Natural killer cell (primary cell): ENCODE measurements around the gene TMEM132D. TPM values are rescaled to one million over a fixed set of nuclear protein-coding genes. Genes with fewer than 3 reads are reported as not detected.

ENCODE experiments used
- ATAC-seq, 3 donors: fragments of 150-1000 bp in 2 of 3; fragments of 200-7000 bp in 1 of 3; cut with Tn5 transposase; 1 replicate in 1 of 3; 2 replicates in 2 of 3; pipeline ENCODE4 v1.10.0; 2021; ENCODE audit warnings: mild to moderate bottlenecking in 2 of 3, moderate library complexity in 2 of 3
- DNase-seq, 2 donors: peaks; one replicate each; pipeline versions ENCODE4 v3.0.0 to v3.0.0-alpha.2; 2013 to 2021; ENCODE audit warnings: mixed read lengths in 1 of 2
- H3K27ac ChIP-seq: one replicate; pipeline ENCODE4 v1.5.1; 2013; ENCODE audit warnings: mild to moderate bottlenecking, low read length
- H3K27me3 ChIP-seq: one replicate; pipeline ENCODE4 v1.6.1; 2013; ENCODE audit warnings: low read length; ENCODE audit not compliant: control insufficient read depth, insufficient read depth
- H3K36me3 ChIP-seq: one replicate; pipeline ENCODE4 v1.6.1; 2013; ENCODE audit warnings: low read length; ENCODE audit not compliant: control insufficient read depth, insufficient read depth
- H3K4me1 ChIP-seq: one replicate; pipeline ENCODE4 v1.6.1; 2013; ENCODE audit warnings: low read length; ENCODE audit not compliant: control insufficient read depth, insufficient read depth
- H3K4me3 ChIP-seq: one replicate; pipeline ENCODE4 v1.5.1; 2013; ENCODE audit warnings: low read length
- H3K9me3 ChIP-seq: one replicate; pipeline ENCODE4 v1.6.1; 2013; ENCODE audit warnings: low read length; ENCODE audit not compliant: control insufficient read depth, insufficient read depth
- H3K27ac Mint-ChIP-seq, 2 donors: one replicate each; pipeline ENCODE4 v1.8.0; 2022; ENCODE audit warnings: mild to moderate bottlenecking in 2 of 2, mixed read lengths in 2 of 2, moderate library complexity in 1 of 2
- H3K27me3 Mint-ChIP-seq, 2 donors: one replicate each; pipeline ENCODE4 v1.8.0; 2022; ENCODE audit warnings: low read depth in 2 of 2, mixed read lengths in 2 of 2
- H3K36me3 Mint-ChIP-seq: one replicate; pipeline ENCODE4 v1.8.0; 2022; ENCODE audit warnings: mixed read lengths
- H3K4me1 Mint-ChIP-seq, 2 donors: one replicate each; pipeline ENCODE4 v1.8.0; 2022; ENCODE audit warnings: mixed read lengths in 2 of 2
- H3K4me3 Mint-ChIP-seq: one replicate; pipeline ENCODE4 v1.8.0; 2022; ENCODE audit warnings: mild to moderate bottlenecking, moderate library complexity, mixed read lengths
- H3K9me3 Mint-ChIP-seq, 2 donors: one replicate each; pipeline ENCODE4 v1.8.0; 2022; ENCODE audit warnings: mixed read lengths in 2 of 2
- CTCF ChIP-seq: fragments of 200-600 bp; IDR thresholded peaks from one replicate; pipeline ENCODE4 v1.8.0; 2022; ENCODE audit warnings: antibody characterized with exemption
- WGBS: methylation state at CpG from one replicate; pipeline ENCODE4 v1.1.7; 2013; ENCODE audit warnings: missing lambda C conversion rate; ENCODE audit not compliant: insufficient coverage; 5-methylcytosine and 5-hydroxymethylcytosine counted together
- intact Hi-C: fragments of 100-400 bp; cut with micrococcal nuclease; formaldehyde crosslinking; loops from one replicate; pipeline ENCODE4 v1.14.2; 2022
- total RNA-seq, 4 donors: library from RNA; stranded (reverse); fragments of 120-200 nt in 1 of 4; gene quantifications; one replicate each; pipeline versions ENCODE4 v1.2.3 to v1.2.4, GENCODE V29; 2013 to 2022

The TMEM132D gene
- total RNA-seq, 3 donors from 2014 or later (not counting 1 experiment from before 2014, with no cell fraction given) = not detected

- Histone ChIP-seq H3K9me3 (peaks cover 2% of the 10 kb centered on the region), H3K36me3 (no peaks in the 10 kb centered on the region), H3K27ac (no peak overlapping the region), H3K27me3 (no peaks in the 10 kb centered on the region), H3K4me3 (no peak overlapping the region), H3K4me1 (no peaks in the 10 kb centered on the region)
- no peaks in the 10 kb centered on the region for H3K36me3 Mint-ChIP-seq
- no peak for TF ChIP-seq CTCF
- 80% methylated on average over 3 of the region's 3 CpGs for WGBS
- H3K4me3 Mint-ChIP-seq = no peak overlapping the region
- H3K9me3 Mint-ChIP-seq = peaks cover 0 to 2% of the 10 kb centered on the region in 2 donors
- no peaks in the 10 kb centered on the region for H3K4me1 Mint-ChIP-seq
- H3K27ac Mint-ChIP-seq = no peak overlapping the region
- ATAC-seq (no peak), DNase-seq (no peak)
- H3K27me3 Mint-ChIP-seq = peaks cover 0 to 3% of the 10 kb centered on the region in 2 donors
- intact Hi-C loops = no loop called here
Observed at GRCh38 chr12:129538137-129538536, 365.7 kb downstream of the TMEM132D start.

DNA sequence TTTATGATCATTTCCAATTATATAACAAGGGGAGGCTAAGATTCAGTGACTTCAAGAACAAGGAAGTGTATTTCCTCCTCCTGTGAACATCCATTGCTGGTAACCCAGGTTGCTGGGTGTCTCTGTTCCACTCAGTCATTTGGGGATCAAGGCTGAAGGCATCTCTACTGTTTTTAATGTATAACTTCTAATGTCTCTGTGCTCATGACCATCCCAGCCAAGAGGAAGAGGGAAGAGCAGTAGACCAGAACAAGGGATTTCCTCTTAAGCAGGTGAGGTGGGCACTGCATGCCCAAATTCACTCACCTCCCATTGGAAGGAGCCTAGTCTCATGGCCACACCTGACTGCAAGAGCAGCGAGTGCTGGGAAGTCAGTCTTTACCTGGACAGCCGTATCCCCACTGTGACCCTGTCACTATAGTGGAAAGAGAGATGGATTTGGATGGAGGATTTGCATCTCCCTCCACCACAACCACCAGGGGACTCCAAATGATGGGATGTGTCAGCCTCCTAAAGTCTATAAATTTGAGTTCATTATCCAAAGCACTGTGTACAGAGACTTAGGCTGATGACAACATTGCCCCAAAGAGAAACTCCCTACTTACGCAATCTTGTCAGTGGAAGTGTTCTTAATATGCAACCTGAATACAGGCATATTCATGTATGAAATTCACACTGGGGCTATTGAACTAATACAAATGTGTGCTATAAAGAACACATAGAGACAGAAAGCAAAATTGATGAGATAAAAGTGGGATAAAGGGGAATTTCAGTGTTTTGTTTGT, 368.7 kb downstream of the TMEM132D start:
- ATAC-seq = no peak
- Mint-ChIP-seq H3K36me3 (no peaks in the 10 kb centered on the region), H3K4me3 (no peak overlapping the region), H3K27me3 (peaks cover 0 to 7% of the 10 kb centered on the region in 2 donors), H3K27ac (no peak overlapping the region), H3K9me3 (no peaks in the 10 kb centered on the region), H3K4me1 (no peaks in the 10 kb centered on the region)
- no peak for DNase-seq
- intact Hi-C loops = no loop called here
- Histone ChIP-seq H3K4me1 (no peaks in the 10 kb centered on the region), H3K27ac (no peak overlapping the region), H3K9me3 (peaks cover 2% of the 10 kb centered on the region), H3K27me3 (no peaks in the 10 kb centered on the region), H3K4me3 (no peak overlapping the region), H3K36me3 (no peaks in the 10 kb centered on the region)
- TF ChIP-seq CTCF = no peak
- WGBS = 100% methylated on average over 1 of the region's 3 CpGs

GRCh38 chr12:129532707-129533499, 370.9 kb downstream of the TMEM132D start:
- no peak for TF ChIP-seq CTCF
- no peak overlapping the region for H3K27ac ChIP-seq
- no peak for DNase-seq
- peaks cover 0 to 11% of the 10 kb centered on the region in 2 donors for H3K27me3 Mint-ChIP-seq
- H3K4me1 Mint-ChIP-seq = no peaks in the 10 kb centered on the region
- no peak overlapping the region for H3K27ac Mint-ChIP-seq
- no peaks in the 10 kb centered on the region for H3K4me1 ChIP-seq
- H3K4me3 Mint-ChIP-seq = no peak overlapping the region
- WGBS = 60% methylated on average over 17 of the region's 17 CpGs
- no peaks in the 10 kb centered on the region for H3K36me3 Mint-ChIP-seq
- H3K27me3 ChIP-seq = no peaks in the 10 kb centered on the region
- no peaks in the 10 kb centered on the region for H3K9me3 ChIP-seq
- no peaks in the 10 kb centered on the region for H3K36me3 ChIP-seq
- no peak overlapping the region for H3K4me3 ChIP-seq
- no peak for ATAC-seq
- intact Hi-C loops = no loop called here
- H3K9me3 Mint-ChIP-seq = no peaks in the 10 kb centered on the region
